Activated CD8-positive, alpha-beta T cell treated with anti-CD3 and anti-CD28 coated beads, Interleukin-2, amount 10 ng/mL, durations not matched to agents 7 days and 5 days (primary cell): ENCODE results near the gene PADI1. TPM values are rescaled to one million over a fixed set of nuclear protein-coding genes. Genes with fewer than 3 reads are reported as not detected.

Experiments
- ATAC-seq: fragments of 150-1000 bp; cut with Tn5 transposase; one replicate; pipeline ENCODE4 v1.10.0; 2021; ENCODE audit warnings: moderate library complexity
- CTCF ChIA-PET: fragments of 350-600 bp; sonication (Branson Sonifier 250); formaldehyde crosslinking; loops from one replicate; lab custom pipeline; 2021; ENCODE audit warnings: antibody characterized with exemption; lab: Charles Lee
- POLR2A ChIA-PET: fragments of 350-600 bp; sonication (Branson Sonifier 250); formaldehyde crosslinking; loops from one replicate; lab custom pipeline; 2021; ENCODE audit warnings: antibody characterized with exemption; lab: Charles Lee
- DNase-seq: peaks from one replicate; pipeline ENCODE4 v3.0.0-alpha.2; 2020
- H3K27ac Mint-ChIP-seq: one replicate; pipeline ENCODE4 v1.8.0; 2021; ENCODE audit warnings: mild to moderate bottlenecking, mixed read lengths
- H3K27me3 Mint-ChIP-seq: one replicate; pipeline ENCODE4 v1.8.0; 2021; ENCODE audit warnings: low read depth, mixed read lengths
- H3K36me3 Mint-ChIP-seq: one replicate; pipeline ENCODE4 v1.8.0; 2021; ENCODE audit warnings: low read depth, mixed read lengths
- H3K4me1 Mint-ChIP-seq: one replicate; pipeline ENCODE4 v1.8.0; 2021; ENCODE audit warnings: low read depth, mixed read lengths
- H3K4me3 Mint-ChIP-seq: one replicate; pipeline ENCODE4 v1.8.0; 2021; ENCODE audit warnings: mild to moderate bottlenecking, mixed read lengths
- H3K9me3 Mint-ChIP-seq: one replicate; pipeline ENCODE4 v1.8.0; 2022; ENCODE audit warnings: mixed read lengths; ENCODE audit not compliant: insufficient read depth
- total RNA-seq, 2 experiments: library from RNA; stranded (reverse); gene quantifications; one replicate each; pipeline ENCODE4 v1.2.3, GENCODE V29; 2021

PADI1 gene
- total RNA-seq, 2 experiments from 2014 or later = not detected

DNA sequence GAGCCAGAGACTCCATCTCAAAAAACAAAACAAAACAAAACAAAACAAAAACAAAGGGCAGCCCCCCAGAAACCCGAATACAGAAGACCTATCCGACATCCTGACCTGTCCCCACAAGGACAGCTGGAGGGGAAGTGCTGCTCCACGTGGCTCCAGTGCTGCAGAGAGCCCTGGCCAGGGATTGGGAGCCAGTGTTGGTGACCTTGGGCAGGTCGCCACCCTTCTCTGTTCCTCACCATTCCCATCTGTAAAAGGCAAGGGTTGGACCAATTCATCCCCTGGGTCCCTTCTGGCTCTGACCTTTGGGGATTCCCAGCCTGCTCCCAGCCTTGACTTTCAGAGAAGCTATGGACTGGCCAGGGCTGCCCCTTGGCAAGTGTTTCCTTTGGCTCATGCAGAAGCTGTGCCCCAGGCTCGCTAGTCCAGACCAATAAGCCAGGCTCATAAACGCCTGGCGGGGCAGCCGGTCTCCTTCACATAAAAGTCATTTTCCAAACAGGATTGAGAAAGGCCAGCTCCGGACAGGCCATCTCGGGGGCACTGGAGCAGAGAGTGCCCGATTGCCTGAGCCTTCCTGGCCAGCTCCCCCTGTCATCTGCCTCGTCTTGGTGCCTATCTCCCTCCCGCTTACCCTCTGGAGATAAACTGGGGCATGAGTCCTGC is 20.0 kb upstream of the PADI1 start:
- Mint-ChIP-seq H3K27ac (no peak overlapping the region), H3K36me3 (no peaks in the 10 kb centered on the region), H3K27me3 (peaks cover 13% of the 10 kb centered on the region), H3K4me3 (no peak overlapping the region), H3K4me1 (peaks cover 33% of the 10 kb centered on the region), H3K9me3 (peaks cover 12% of the 10 kb centered on the region)
- no peak for DNase-seq
- ATAC-seq = no peak
- ChIA-PET POLR2A (no interaction called here), CTCF (no interaction called here)

DNA sequence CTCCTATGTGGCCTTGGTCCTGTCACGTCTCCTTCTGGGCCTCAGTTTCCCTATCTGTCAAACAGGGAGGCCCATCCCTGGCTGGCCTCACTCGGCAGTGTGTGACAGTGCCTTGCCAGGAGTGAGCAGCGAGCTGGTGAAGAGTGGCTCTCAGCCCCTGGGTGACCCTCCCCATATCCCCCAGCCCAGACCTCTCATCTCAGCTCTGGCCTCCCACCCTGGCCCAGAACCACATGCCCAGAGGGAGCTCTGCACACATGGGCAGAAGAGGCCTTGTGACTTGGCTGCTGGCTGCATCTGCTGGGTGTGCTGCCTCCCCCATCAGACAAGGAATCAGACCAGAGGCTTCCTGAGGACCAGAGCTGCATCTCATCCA is 19.5 kb upstream of the PADI1 start:
- no peaks in the 10 kb centered on the region for H3K36me3 Mint-ChIP-seq
- ATAC-seq (no peak), DNase-seq (no peak)
- no peak overlapping the region for H3K27ac Mint-ChIP-seq
- peaks cover 12% of the 10 kb centered on the region for H3K9me3 Mint-ChIP-seq
- POLR2A ChIA-PET = no interaction called here
- peaks cover 29% of the 10 kb centered on the region for H3K4me1 Mint-ChIP-seq
- H3K27me3 Mint-ChIP-seq = peaks cover 9% of the 10 kb centered on the region
- CTCF ChIA-PET = no interaction called here
- H3K4me3 Mint-ChIP-seq = no peak overlapping the region

DNA sequence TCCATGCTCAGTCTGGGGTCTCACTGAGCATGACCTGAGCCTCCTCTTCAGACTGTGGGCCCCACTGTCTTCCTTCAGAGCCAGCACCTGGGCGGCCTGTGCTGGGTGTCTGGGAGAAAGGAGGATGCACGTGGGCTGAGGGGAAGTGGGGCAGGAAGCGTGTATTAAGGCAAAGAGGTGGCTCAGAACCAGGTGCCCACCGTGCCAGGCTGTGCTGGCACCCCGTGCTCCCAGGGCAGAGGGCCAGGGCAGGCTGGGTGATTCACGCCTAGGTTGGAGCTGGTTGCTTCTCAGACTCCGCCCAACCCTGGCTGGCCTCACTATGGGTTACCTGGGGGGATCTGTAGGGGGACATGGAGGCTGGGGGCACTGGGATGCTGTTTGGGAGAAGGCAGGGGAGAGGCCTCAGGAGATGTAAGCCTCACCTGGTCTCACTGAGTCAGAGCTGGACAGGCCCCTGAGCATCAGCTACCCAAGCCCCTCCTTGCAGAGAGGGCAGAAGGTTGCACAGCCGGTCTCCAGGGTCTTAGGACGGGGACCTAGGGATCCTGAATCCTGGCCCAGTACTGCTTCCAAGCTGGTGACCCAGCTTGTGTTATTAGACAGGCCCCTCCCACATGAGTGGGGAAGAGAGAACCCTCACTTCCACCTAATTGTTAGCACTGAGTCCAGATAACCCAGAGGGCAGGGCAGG is 18.6 kb upstream of the PADI1 start:
- DNase-seq = no peak
- no peak overlapping the region for H3K27ac Mint-ChIP-seq
- H3K27me3 Mint-ChIP-seq = peaks cover 9% of the 10 kb centered on the region
- ChIA-PET CTCF (no interaction called here), POLR2A (no interaction called here)
- no peak for ATAC-seq
- peaks cover 20% of the 10 kb centered on the region for H3K4me1 Mint-ChIP-seq
- H3K9me3 Mint-ChIP-seq = peaks cover 12% of the 10 kb centered on the region
- no peak overlapping the region for H3K4me3 Mint-ChIP-seq
- no peaks in the 10 kb centered on the region for H3K36me3 Mint-ChIP-seq

DNA sequence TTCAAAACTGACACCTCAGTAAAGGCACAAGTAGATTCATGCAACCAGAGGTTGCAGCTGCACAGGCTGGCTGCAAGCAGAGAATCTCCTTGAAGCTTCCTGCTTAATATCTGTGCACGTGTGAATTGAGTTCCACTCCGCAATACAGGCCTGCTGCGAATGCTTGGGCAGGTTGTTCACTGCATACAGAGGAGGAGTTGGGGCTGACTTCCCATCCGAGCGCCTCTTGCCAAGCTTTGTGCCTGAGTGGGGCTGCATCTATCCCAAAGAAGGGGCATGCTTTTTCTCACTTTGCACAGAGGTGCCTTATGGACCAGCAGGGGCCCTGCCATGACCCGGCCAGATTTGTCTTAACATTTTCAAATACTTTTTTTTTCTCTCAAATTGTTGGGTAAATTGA is 17.9 kb upstream of the PADI1 start:
- POLR2A ChIA-PET = no interaction called here
- H3K9me3 Mint-ChIP-seq = peaks cover 12% of the 10 kb centered on the region
- CTCF ChIA-PET = no interaction called here

DNA sequence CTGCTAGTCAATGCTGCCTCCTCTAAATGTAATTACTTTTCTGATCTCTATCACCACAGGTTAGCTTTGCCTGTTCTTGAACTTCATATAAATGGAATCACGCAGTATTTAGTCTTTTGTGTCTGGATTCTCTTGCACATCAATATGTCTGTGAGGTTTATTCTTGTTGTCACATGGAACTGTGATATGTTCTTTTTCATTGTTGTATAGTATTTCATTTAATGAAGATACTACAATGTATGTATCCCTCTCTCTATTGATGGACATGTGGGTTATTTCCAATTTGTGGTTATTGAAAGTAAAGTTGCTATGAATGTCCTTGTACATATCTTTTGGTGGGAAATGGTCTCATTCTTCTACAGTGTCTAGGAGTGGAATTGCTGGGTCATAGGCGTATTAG is 16.7 kb upstream of the PADI1 start:
- DNase-seq = no peak
- H3K27ac Mint-ChIP-seq = no peak overlapping the region
- no peak overlapping the region for H3K4me3 Mint-ChIP-seq
- peaks cover 17% of the 10 kb centered on the region for H3K27me3 Mint-ChIP-seq
- peaks cover 12% of the 10 kb centered on the region for H3K9me3 Mint-ChIP-seq
- no peak for ATAC-seq
- CTCF ChIA-PET = no interaction called here
- POLR2A ChIA-PET = no interaction called here
- peaks cover 11% of the 10 kb centered on the region for H3K4me1 Mint-ChIP-seq
- H3K36me3 Mint-ChIP-seq = no peaks in the 10 kb centered on the region

More for the DNA sequence above, 17.9 kb upstream of the PADI1 start:
- no peaks in the 10 kb centered on the region for H3K36me3 Mint-ChIP-seq
- H3K27me3 Mint-ChIP-seq = peaks cover 11% of the 10 kb centered on the region
- peaks cover 13% of the 10 kb centered on the region for H3K4me1 Mint-ChIP-seq
- no peak for ATAC-seq
- no peak for DNase-seq
- no peak overlapping the region for H3K27ac Mint-ChIP-seq
- H3K4me3 Mint-ChIP-seq = no peak overlapping the region

DNA sequence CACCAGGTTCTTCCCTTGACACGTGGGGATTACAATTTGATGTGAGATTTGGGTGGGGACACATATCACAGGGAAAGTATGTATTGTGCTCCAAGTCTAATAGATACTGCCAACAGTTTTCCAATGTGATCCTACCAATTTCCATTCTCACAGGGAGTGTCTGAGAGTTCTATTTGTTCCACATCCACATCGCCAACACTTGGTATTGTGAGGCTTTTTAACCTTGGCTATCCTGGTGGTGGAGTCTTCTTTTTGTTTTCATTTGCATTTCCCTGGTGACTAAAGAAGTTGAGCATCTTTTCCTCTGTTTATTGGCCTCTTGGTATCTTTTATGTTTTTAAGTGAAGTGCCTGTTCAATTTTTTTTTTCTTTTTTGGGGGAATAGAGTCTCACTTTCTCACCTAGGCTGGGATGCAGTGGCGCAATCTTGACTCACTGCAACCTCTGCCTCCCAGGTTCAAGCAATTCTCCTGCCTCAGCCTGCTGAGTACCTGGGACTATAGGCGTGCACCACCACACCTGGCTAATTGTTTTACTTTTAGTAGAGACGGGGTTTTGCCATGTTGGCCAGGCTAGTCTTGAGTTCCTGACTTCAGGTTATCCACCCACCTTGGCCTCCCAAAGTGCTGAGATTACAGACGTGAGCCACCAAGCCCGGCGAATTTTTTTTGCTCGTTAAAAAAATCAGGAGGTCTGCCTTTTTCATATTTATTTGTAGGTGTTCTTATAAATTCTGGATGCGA is 15.9 kb upstream of the PADI1 start:
- peaks cover 12% of the 10 kb centered on the region for H3K9me3 Mint-ChIP-seq
- ChIA-PET CTCF (no interaction called here), POLR2A (interaction anchor here (0.6 kb wide), 1 partner anchor 162 kb away, joined by 3 read pairs; no protein-coding TSS in a partner anchor)
- peaks cover 17% of the 10 kb centered on the region for H3K27me3 Mint-ChIP-seq
- H3K36me3 Mint-ChIP-seq = no peaks in the 10 kb centered on the region
- ATAC-seq (no peak), DNase-seq (no peak)
- no peak overlapping the region for H3K27ac Mint-ChIP-seq
- no peak overlapping the region for H3K4me3 Mint-ChIP-seq
- peaks cover 11% of the 10 kb centered on the region for H3K4me1 Mint-ChIP-seq

DNA sequence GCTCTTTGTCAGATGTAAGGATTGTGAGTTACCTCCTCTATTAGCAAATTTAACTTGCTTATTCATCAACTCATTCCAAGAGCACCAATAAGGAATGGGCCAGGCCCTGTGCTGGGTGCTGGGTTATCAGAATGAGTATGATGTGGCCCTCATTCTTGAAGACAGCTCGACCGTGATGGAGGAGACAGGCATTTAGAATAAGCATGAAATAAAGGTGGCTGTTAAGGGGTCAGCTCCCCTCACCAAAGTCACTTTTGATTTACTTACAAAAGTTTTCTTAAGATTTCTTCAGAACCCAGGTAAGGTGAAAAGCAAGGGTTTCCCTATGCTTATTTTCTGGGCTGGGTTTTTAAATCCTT is 15.3 kb upstream of the PADI1 start:
- H3K36me3 Mint-ChIP-seq = no peaks in the 10 kb centered on the region
- peaks cover 11% of the 10 kb centered on the region for H3K4me1 Mint-ChIP-seq
- H3K27ac Mint-ChIP-seq = no peak overlapping the region
- ChIA-PET CTCF (no interaction called here), POLR2A (interaction anchor here (0.6 kb wide), 1 partner anchor 162 kb away, joined by 3 read pairs; no protein-coding TSS in a partner anchor)
- no peak overlapping the region for H3K4me3 Mint-ChIP-seq
- ATAC-seq = no peak
- H3K27me3 Mint-ChIP-seq = peaks cover 21% of the 10 kb centered on the region
- no peak for DNase-seq
- peaks cover 12% of the 10 kb centered on the region for H3K9me3 Mint-ChIP-seq

DNA sequence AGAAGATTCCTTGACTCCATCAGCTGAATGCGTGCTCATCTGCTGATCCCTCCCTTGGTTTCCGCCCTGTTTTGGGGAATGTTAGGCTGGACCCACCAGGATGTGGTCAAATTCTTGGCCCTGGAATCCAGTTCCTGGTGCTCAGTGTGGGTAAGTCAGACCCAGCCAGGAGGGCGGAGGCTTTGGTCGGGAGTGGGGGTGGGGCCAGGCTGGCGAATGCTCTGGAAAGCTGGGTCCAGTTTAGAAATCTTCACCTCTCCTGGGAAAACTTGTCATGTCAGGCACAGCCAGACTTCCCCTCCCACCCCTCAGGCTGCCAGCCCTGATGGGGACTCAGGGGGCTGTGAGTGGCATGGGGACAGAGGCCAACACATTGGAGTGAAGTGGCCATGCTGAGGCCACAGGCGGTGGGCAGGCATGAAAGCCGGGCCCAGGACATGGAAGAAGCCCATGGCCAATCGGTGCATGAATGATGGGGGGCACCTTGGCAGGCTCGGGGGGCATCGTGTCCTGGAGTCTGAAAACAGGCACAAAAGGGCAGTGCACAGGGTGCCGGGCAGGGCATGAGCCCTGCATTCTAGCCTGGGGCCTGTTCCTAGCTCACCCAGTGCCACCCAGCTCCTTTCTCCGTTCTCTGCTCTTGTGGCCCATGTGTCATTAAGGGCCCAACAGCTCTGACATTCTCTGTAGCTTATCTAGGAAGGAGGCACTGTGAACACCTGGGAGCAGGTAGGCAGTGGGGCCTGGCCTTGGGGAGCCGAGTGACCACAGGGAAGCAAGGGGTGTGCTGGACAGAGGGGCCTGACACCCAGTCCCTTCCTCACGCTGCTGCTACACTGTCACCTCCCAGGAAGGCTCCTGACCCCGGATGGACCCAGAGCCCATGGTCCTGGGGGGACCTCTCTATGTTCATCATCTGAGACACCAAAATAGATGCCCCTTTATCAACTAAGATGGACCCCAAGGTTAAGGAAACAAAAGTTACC is 14.6 kb upstream of the PADI1 start:
- Mint-ChIP-seq H3K27me3 (peaks cover 23% of the 10 kb centered on the region), H3K36me3 (no peaks in the 10 kb centered on the region), H3K4me1 (peaks cover 11% of the 10 kb centered on the region), H3K9me3 (peaks cover 12% of the 10 kb centered on the region), H3K4me3 (no peak overlapping the region), H3K27ac (no peak overlapping the region)
- CTCF ChIA-PET = no interaction called here
- ATAC-seq (no peak), DNase-seq (no peak)
- POLR2A ChIA-PET = no interaction called here

DNA sequence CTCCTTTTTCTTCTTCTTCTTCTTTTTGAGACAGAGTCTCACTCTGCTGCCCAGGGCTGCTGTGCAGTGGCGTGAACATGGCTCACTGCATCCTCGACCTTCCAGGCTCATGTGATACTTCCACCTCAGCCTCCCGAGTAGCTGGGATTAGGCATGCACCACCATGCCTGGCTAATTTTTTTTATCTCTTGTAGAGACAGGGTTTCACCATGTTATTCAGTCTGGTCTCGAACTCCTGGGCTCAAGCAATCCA is 13.0 kb upstream of the PADI1 start:
- Mint-ChIP-seq H3K4me1 (peaks cover 2% of the 10 kb centered on the region), H3K27me3 (peaks cover 28% of the 10 kb centered on the region), H3K27ac (no peak overlapping the region), H3K4me3 (no peak overlapping the region), H3K9me3 (peaks cover 12% of the 10 kb centered on the region), H3K36me3 (no peaks in the 10 kb centered on the region)
- DNase-seq (no peak), ATAC-seq (no peak)
- POLR2A ChIA-PET = interaction anchor here (0.6 kb wide), 1 partner anchor 140 kb away, joined by 3 read pairs; no protein-coding TSS in a partner anchor
- CTCF ChIA-PET = no interaction called here

DNA sequence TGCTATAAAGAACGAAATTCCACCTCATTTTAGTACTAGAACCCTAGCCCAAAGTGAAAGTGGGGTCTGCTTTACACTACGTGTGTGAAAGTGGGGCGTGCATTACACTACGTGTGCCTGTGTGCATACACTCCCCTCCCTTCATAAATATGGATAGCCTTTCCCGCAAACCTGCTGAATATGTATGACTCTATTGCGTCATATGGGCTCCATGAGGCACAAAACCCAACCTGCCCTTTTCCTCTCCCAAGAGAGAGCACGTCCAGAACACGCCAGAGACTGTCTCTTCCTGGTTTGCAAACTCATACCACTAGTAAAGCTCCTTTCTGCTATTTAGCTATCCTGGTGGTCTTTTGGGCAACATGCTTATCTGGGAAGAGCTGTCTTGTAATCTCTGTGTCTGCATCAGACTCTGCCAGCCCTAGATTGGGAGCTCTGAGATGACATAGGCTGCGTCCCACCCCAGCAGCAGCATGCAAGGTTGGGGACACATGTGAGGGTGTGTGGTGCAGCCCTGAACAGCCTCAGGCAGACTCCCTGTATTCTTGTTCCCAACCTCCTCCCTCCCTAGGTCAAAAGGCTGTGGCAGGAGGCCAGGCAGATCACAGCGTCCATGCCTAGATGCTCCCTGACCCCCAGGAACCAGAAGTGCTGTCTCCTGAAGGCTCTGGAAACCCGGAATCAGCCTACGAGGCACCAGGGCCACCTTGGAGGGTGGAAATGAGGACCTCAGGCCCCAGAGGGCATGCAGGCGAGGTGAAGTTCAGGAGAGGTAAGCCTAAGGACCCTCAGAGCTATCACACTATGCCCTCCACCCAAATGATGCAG is 12.3 kb upstream of the PADI1 start:
- Mint-ChIP-seq H3K27ac (no peak overlapping the region), H3K4me1 (no peaks in the 10 kb centered on the region), H3K9me3 (peaks cover 12% of the 10 kb centered on the region), H3K36me3 (no peaks in the 10 kb centered on the region), H3K27me3 (peaks cover 30% of the 10 kb centered on the region), H3K4me3 (no peak overlapping the region)
- POLR2A ChIA-PET = no interaction called here
- CTCF ChIA-PET = no interaction called here
- no peak for ATAC-seq
- no peak for DNase-seq
